Heart right ventricle (tissue), 16 donors: ENCODE data around the gene NRXN2. TPM values are rescaled to one million over a fixed set of nuclear protein-coding genes. Genes with fewer than 3 reads are reported as not detected.

Experiments used
- ATAC-seq, 8 donors: fragments of 200-7000 bp; cut with Tn5 transposase; one replicate each; pipeline ENCODE4 v1.9.1; 2020; ENCODE audit warnings: mild to moderate bottlenecking in 8 of 8, moderate library complexity in 8 of 8, moderate number of reproducible peaks in 1 of 8
- DNase-seq, 2 donors: peaks; one replicate each; pipeline ENCODE4 v3.0.0-alpha.2; 2020
- H3K27ac ChIP-seq, 10 donors: fragments of 200-600 bp; sonication (generic) in 2 of 10; one replicate each; pipeline versions ENCODE4 v1.5.0 to v1.8.0; 2020 to 2022; ENCODE audit warnings: mild to moderate bottlenecking in 3 of 10
- H3K27me3 ChIP-seq, 7 donors: fragments of 200-600 bp; one replicate each; pipeline ENCODE4 v1.8.0; 2021 to 2022; ENCODE audit warnings: mild to moderate bottlenecking in 2 of 7
- H3K36me3 ChIP-seq, 9 donors: fragments of 200-600 bp; sonication (generic) in 1 of 9; one replicate each; pipeline versions ENCODE4 v1.5.0 to v1.8.0; 2020 to 2022; ENCODE audit warnings: mild to moderate bottlenecking in 2 of 9
- H3K4me1 ChIP-seq, 9 donors: fragments of 200-600 bp; sonication (generic) in 1 of 9; one replicate each; pipeline versions ENCODE4 v1.5.0 to v1.8.0; 2020 to 2022; ENCODE audit warnings: mild to moderate bottlenecking in 4 of 9
- H3K4me3 ChIP-seq, 10 donors: fragments of 200-600 bp; sonication (generic) in 2 of 10; one replicate each; pipeline versions ENCODE4 v1.5.0 to v1.8.0; 2020 to 2022; ENCODE audit warnings: mild to moderate bottlenecking in 7 of 10, moderate library complexity in 2 of 10
- H3K9me3 ChIP-seq, 11 donors: fragments of 200-600 bp in 10 of 11; sonication (generic) in 2 of 11; one replicate each; pipeline versions ENCODE4 v1.5.0 to v1.8.0; 2013 to 2022; ENCODE audit warnings: mild to moderate bottlenecking in 2 of 11, control low read depth in 1 of 11, moderate library complexity in 1 of 11
- WGBS, 2 donors: extraction: QIAGEN DNeasy Blood & Tissue Kit; methylation state at CpG; one replicate each; pipeline ENCODE4 v1.1.7; 2013; ENCODE audit warnings: inconsistent platforms in 1 of 2; 5-methylcytosine and 5-hydroxymethylcytosine counted together
- intact Hi-C, 10 donors: fragments of 100-400 bp; cut with DNase I; formaldehyde crosslinking; loops; one replicate each; pipeline versions ENCODE4 v1.11.1 to v1.14.2; 2022
- polyA plus RNA-seq, 2 donors: library from polyadenylated mRNA; stranded (reverse); fragments of 200-250 nt; gene quantifications; one replicate each; pipeline ENCODE4 v1.2.3, GENCODE V29; 2013
- total RNA-seq, 10 donors: library from RNA; stranded (reverse); fragmentation: NEBNext Ultra II Directional in 3 of 10; extraction: Animal tissue kit (Norgen Biotek cat#: 25700) in 3 of 10; gene quantifications; one replicate each; pipeline versions ENCODE4 v1.2.1 to v1.2.4, GENCODE V29; 2021 to 2023
- TF ChIP-seq, protein P1 (sequence below), 9 donors: fragments of 200-600 bp; sonication (generic) in 2 of 9; IDR thresholded peaks; one replicate each; pipeline versions ENCODE4 v1.5.0 to v1.8.0; 2021 to 2022; ENCODE audit warnings: antibody characterized with exemption in 9 of 9, mild to moderate bottlenecking in 5 of 9, moderate library complexity in 1 of 9
- donor health status: Arrhythmogenic right ventricular cardiomyopathy.
- donor health status: ischemic (EF 13 %, LVEDD 7.1; RV severe dilation, severe dysfunction).
- donor health status: healthy with polysubstance abuse.
- donor health status: DM: no; HTN: yes; CAD: no.
- donor health status: DM: no; HTN: no; CAD: no.
- donor health status: ischemic (EF 25% LVEDD 6.9; RV normal size, moderate dysfunction).
- donor health status: ischemic (EF 25% LVEDD 5.7; RV mildly dilated, moderate dysfunction).
- donor health status: healthy.
- donor health status: DM: yes; HTN: yes; CAD: no.
- donor health status: Ischemic cardiomyopathy.
- donor health status: ischemic (EF 35%, LVEDD 5.7; RV mildly dilated, moderate dysfunction).
- donor health status: nonischemic (EF 11% LVEDD 7.7; RV severe dilation, severe dysfunction).
- donor health status: DM: yes; HTN: yes; CAD: no.
- donor health status: PGD.
- donor health status: ischemic (EF 29% LVEDD 5.4; RV normal size, mild dysfunction).
- donor health status: nonischemic (EF 23%, LVEDD 6.1; RV moderate dilation, normal function).

NRXN2 gene
- total and polyA plus RNA-seq, 12 donors, result 0.45 to 5.5 (median 1.4) TPM

DNA sequence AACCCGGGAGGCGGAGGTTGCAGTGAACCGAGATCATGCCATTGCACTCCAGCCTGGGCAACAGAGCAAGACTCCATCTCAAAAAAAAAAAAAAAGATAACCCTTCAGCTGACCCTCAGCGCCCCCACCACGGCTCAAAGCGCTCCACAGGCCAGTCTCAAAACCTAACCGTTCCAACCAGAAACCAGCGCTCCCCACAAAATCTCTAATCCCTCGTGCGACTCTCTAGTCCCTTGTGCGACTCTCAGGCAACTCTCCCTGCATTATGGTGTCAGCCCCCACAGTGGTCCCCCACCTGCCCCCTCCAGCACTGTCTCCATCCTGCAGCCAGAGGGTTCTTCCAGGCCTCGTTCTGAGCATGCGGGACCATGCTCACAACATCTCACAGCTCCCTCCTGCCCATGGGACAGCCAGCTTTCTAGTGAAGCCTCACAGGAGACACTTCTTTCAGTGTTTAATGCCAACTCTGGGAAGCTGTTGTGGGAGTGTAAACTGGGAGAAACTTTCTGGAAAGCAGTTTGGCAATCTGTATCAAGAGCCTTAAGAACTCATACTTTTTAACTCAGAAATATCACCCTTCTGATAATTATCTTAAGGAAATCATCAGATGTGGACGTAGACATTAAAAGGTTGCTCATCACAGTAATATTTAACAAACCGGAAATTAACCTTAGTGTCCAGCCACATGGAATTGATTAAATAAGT lies 25.1 kb upstream of the NRXN2 start:
- no peak for ATAC-seq
- Histone ChIP-seq H3K27ac (peak overlapping the region in 1 of 10 donors; percentile 36), H3K4me3 (no peak overlapping the region), H3K27me3 (no peaks in the 10 kb centered on the region), H3K4me1 (peaks cover 12 to 28% (median 27%) of the 10 kb centered on the region in 9 donors), H3K9me3 (no peaks in the 10 kb centered on the region), H3K36me3 (peaks cover 0 to 36% (median 10%) of the 10 kb centered on the region in 9 donors)
- TF ChIP-seq, protein P1, sequence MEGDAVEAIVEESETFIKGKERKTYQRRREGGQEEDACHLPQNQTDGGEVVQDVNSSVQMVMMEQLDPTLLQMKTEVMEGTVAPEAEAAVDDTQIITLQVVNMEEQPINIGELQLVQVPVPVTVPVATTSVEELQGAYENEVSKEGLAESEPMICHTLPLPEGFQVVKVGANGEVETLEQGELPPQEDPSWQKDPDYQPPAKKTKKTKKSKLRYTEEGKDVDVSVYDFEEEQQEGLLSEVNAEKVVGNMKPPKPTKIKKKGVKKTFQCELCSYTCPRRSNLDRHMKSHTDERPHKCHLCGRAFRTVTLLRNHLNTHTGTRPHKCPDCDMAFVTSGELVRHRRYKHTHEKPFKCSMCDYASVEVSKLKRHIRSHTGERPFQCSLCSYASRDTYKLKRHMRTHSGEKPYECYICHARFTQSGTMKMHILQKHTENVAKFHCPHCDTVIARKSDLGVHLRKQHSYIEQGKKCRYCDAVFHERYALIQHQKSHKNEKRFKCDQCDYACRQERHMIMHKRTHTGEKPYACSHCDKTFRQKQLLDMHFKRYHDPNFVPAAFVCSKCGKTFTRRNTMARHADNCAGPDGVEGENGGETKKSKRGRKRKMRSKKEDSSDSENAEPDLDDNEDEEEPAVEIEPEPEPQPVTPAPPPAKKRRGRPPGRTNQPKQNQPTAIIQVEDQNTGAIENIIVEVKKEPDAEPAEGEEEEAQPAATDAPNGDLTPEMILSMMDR (IDR thresholded peaks at IDR 0.05), result no peak
- 81 to 83% methylated on average over 14 to 15 of the region's 15 CpGs for WGBS, 2 donors
- intact Hi-C loops, result no loop called here
- DNase-seq, result no peak

DNA sequence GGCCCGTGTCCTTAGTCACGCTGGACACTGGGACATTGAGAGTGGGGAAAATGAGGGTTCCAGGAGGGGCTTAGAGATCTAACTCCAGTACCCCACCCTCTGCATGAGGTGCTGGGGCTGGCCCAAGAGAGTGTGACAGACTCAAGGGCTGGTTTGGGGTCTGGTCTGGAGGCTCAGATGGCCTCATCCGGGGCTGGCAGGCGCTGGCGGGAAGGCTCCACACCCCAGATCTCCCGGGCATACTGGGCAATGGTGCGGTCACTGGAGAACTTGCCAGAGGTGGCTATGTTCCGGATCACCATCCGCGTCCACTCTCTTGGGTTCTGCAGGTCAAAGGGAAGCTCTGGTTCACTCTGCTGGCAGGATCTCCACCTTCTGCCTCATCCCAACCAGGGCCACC lies 23.5 kb upstream of the NRXN2 start:
- ATAC-seq (no peak), DNase-seq (no peak)

DNA sequence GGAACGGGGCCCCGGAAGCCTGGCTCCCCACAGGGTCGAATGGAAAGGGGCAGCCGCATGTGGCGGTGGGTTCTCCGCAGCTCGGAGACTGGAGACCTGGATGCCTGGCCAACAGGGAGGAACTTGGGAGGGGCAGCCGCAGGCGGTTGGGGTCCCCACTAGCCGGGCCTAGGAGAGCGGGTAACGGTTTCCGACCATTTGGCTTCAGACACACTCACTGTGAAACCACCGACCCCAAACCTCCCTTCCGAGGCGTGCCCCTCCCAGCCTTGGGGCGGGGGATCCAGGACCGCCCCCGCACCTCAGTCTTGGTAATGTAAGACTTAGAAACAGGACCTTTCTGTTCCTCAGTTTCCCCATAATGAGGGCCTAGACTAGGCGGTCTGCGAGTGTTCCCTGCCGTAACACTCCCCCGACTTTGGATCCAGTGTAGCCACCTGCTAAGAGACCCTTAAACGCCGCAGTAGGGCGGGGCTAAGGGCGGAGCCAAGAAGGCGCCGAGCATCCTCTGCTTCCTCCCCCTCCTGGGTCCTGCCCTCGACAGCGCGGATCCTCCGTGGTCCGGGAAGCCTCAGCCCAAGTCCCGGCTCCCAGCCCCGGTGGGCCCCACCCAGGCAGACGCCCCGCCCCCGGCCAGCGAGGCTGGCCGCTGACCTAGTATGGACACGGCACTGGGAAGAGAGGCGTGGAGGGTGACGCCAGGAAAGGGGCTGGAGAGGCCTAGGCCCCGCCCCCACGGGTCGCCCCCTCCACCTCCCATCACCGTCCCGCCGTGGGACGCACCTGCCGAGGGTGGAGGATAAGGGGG lies 22.7 kb upstream of the NRXN2 start:
- intact Hi-C loops, result no loop called here

More for the DNA sequence above, 23.5 kb upstream of the NRXN2 start:
- WGBS, 2 donors, result 64 to 76% methylated on average over 10 of the region's 10 CpGs
- no peaks in the 10 kb centered on the region for H3K9me3 ChIP-seq
- TF ChIP-seq, protein P1 (IDR thresholded peaks at IDR 0.05), result no peak
- peak overlapping the region; percentile 54 to 99 (median 96) for H3K27ac ChIP-seq
- peak overlapping the region in 3 of 10 donors; percentile 63 to 72 (median 66) for H3K4me3 ChIP-seq
- H3K36me3 ChIP-seq, result peaks cover 0 to 21% (median 3%) of the 10 kb centered on the region in 9 donors
- intact Hi-C loops, result no loop called here
- no peaks in the 10 kb centered on the region for H3K27me3 ChIP-seq
- peaks cover 16 to 44% (median 41%) of the 10 kb centered on the region in 9 donors for H3K4me1 ChIP-seq

DNA sequence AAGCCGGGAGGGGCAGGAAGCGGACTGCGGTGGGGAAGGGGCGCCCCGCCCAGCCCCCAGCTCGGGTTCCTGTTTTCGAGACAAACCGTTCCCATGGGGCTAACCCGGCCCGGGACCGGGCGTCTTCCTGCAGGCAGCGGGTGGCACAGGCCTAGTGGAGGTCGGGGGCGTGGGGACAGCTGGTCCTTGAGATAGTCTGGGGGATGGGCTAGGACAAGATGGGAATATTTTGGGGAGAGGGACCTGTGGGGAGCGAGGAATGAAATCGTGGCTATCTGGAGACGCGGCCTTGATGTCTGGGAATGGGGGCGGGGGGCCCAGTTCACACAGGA lies 22.2 kb upstream of the NRXN2 start:
- Histone ChIP-seq H3K4me3 (peak overlapping the region; percentile 44 to 80 (median 68)), H3K9me3 (no peaks in the 10 kb centered on the region), H3K27ac (peak overlapping the region; percentile 91 to 99 (median 96)), H3K36me3 (peaks cover 0 to 15% (median 0%) of the 10 kb centered on the region in 9 donors), H3K27me3 (no peaks in the 10 kb centered on the region), H3K4me1 (peaks cover 16 to 44% (median 41%) of the 10 kb centered on the region in 9 donors)
- peak in 7 of 8 donors; percentile 2 to 52 (median 27) for ATAC-seq
- intact Hi-C loops, result no loop called here
- DNase-seq, result peak; percentile 86 to 88
- TF ChIP-seq, protein P1 (IDR thresholded peaks at IDR 0.05), result no peak
- 1 to 2% methylated on average over 20 of the region's 20 CpGs for WGBS, 2 donors

More for the DNA sequence above, 22.7 kb upstream of the NRXN2 start:
- WGBS, 2 donors, result 1 to 2% methylated on average over 52 of the region's 52 CpGs
- Histone ChIP-seq H3K4me3 (peak overlapping the region; percentile 44 to 80 (median 68)), H3K27ac (peak overlapping the region; percentile 91 to 99 (median 96)), H3K9me3 (no peaks in the 10 kb centered on the region), H3K36me3 (peaks cover 0 to 17% (median 0%) of the 10 kb centered on the region in 9 donors), H3K4me1 (peaks cover 16 to 44% (median 41%) of the 10 kb centered on the region in 9 donors), H3K27me3 (no peaks in the 10 kb centered on the region)
- DNase-seq (peak; percentile 94), ATAC-seq (peak; percentile 69 to 85 (median 78))
- TF ChIP-seq, protein P1 (IDR thresholded peaks at IDR 0.05), result no peak
